ENCODE results near the gene OS9.
"Not testable (repeated sequence)": the region's sequence is repeated elsewhere in the genome, so short reads cannot be mapped to it uniquely, and the experiment has no call there.

OS9 gene

DNA sequence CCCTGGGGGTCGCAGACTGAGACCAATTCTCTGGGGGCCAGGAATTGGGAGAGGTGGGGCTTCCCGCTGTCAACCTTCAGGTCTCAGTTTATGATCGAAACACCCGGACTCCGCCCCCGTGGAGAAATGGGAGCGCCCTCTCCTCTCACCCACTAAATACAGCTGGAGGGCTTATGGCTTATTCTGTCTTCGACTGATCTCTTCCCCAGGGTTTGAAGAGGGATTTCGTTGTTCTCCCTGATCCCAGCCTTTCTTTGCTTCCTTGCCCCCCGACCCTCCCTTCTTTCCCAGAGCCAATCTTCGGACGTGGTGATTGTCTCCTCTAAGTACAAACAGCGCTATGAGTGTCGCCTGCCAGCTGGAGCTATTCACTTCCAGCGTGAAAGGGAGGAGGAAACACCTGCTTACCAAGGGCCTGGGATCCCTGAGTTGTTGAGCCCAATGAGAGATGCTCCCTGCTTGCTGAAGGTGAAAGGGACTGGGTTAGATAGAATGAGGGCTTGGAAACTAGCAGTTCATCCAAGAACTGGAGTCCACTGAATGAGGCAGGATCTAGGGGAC lies 607 bp downstream of the OS9 start:
- peak; percentile 21 for DNase-seq (ENCODE audit: low spot score)

DNA sequence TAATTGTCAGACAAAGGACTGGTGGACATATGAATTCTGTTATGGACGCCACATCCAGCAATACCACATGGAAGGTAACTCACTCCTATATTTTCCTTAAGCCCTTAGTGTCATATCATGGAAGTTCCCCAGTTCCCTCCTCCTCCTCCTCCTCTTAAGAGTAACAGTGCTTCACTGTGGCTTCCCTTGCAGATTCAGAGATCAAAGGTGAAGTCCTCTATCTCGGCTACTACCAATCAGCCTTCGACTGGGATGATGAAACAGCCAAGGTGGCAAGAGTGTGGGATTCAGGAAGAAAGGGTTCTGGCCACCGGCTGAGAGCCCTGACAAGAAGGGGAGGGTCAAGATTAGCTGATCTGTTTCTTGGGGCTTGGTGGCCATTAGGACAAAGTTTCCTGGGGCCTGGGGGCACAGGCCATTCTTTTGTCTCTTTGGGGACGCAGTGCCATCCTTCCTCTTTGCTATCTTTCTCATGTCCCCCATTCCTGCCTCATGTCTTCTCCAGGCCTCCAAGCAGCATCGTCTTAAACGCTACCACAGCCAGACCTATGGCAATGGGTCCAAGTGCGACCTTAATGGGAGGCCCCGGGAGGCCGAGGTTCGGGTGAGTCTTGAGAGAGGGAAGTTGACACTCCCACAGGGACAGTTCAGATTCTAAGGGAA lies 2.0 kb downstream of the OS9 start:
- DNase-seq (ENCODE audit: low spot score) = no peak

DNA sequence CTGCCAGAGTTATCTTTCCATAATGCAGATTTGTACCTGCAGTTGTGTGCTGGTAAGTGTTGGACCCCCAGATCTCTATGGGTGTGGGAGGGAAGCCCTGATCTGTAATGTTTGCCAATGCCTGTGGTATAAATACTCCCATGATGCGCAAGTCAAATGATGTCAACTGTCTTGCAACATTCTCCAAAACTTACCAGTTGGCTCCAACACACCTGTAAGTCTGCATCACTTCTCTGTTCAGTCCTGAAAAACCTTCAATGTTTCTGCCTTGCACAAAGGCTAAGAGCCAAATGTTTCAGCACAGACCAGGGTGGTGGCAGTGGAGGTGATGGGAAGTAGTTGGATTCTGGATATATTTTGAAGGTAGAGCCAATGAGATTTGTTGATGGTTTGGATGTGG lies 3.1 kb downstream of the OS9 start:
- DNase-seq (ENCODE audit: low spot score) = no peak

DNA sequence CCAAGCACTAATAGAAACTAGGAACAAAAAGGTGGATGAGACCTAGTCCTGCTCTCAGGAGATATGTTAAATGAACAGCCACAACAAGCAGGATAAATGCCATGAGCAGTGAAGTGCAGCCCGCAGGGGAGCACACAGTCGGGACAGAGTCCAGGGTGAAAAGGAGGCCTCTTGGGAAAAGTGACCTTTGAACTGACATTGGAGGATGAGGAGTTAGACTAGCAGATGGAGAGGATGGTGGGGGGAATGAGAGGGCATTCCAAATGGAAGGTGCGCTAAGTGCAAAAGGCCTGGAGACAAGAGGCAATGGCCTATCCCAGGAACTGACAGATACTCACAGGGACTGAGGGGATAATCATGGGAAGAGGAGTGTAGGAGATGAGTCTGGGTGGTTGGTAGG lies 4.5 kb downstream of the OS9 start:
- DNase-seq (ENCODE audit: low spot score) = no peak

DNA sequence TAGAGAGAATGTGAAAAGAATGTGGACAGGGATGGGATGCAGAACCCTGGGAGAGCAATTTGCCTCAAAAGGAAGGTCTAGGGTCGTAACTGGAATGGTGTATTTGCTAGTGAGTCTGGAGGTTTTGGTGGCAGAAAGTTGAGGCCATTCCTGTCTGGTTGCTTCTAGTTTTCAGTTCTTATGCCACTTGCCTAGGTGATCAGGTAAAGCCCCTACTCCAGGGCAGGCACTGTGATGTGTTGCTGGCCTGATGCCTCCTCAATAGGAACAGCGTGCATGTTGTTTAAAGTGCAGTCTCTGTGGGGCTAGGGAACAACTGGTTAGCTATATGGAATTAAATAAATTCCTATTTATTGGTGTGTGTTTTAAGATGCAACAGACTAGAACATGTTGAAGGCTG lies 6.4 kb downstream of the OS9 start:
- DNase-seq (ENCODE audit: low spot score) = no peak

DNA sequence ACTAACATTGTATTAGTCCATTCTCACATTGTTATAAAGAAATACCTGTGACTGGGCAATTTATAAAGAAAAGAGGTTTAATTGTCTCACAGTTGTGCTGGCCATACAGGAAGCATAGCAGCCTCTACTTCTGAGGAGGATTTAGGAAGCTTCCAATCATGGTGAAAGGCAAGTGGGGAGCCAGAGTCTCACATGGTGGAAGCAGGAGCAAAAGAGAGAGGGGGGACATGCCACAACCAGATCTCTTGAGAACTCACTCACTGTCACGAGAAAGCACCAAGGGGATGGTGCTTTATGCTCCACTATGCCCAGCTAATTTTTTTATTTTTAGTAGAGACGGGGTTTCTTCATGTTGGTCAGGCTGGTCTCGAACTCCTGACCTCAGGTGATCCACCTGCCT lies 13.3 kb downstream of the OS9 start:
- no peak for DNase-seq (ENCODE audit: low spot score)

DNA sequence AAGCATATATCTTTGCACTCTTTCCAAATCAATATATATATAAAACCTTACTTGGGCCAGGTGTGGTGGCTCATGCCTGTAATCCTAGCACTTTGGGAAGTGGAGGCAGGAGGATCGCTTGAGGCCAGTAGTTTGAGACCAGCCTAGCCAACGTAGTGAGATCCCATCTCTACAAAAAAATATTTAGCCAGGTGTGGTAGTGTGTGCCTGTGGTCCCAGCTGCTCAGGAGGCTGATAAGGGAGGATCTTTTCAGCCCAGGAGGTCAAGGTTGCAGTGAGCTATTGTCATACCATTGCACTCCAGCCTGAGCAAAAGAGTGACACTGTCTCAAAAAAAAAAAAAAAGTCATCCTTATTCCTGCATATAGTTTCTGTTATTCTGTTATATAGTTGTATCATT lies 14.4 kb downstream of the OS9 start:
- DNase-seq (ENCODE audit: low spot score) = no peak

DNA sequence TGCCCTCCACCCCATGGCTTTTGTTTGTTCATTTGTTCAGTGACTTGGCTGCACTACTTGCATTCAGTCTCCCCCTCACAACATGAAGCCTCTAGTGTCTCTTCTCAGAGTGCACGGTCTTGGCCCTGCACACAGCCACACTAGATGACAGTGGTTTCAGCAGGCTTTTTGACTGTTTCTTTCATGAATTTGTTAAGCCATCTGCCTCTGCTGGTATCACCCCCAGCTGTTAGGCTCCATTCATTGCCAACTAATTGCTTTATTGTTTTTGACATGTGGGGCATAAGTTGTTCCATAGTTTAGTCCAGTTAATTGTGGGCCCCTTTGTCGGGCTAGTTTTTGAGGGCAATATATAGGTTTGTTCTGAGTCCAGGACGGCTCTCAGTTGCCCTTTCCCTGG lies 18.8 kb downstream of the OS9 start:
- no peak for DNase-seq (ENCODE audit: low spot score)

DNA sequence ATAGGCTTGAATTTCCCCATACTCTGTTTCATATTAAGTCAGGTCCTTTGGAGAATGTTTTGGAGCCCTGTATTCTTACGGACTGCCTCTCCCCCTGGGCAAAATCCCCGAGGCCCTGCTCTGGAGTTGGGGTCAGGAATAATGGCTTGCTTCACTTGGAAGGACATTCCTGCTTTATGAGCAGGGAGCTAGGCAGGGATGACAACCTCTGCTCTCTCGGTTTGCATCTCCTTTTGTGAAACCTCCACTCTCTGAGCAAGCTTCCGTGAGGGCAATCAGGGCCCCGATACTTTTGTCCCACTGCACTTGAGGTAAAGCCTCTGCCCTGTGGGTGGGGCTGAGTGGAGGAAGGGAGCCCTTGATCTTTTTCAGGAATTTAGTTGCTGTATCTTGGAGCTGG lies 19.3 kb downstream of the OS9 start:
- DNase-seq (ENCODE audit: low spot score) = no peak

DNA sequence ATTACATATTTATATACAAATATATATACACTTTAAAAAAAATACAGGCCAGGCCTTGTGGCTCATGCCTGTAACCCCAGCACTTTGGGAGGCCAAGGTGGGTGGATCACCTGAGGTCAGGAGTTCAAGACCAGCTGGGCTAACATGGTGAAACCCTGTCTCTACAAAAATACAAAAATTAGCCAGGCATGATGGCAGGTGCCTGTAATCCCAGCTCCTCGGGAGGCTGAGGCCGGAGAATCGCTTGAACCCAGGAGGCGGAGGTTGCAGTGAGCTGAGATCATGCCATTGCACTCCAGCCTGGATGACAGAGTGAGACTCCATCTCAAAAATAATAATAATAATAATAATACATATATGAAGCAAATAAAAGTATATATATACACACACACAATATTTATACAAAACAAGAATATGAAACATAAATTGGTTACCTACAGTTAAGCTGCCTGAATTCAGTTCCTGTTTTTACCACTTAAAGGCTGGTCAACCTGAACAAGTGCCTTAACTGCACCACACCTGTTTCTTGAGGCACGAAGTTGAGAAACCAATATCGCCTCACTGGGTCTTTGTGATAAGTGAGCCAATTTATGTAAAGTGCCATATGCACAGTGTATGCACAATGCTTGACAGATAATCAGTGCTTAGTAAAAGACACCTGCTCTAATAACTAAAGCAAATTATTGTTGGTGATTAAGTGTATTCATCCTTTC lies 21.3 kb downstream of the OS9 start:
- not testable (repeated sequence) for DNase-seq (ENCODE audit: low spot score)

DNA sequence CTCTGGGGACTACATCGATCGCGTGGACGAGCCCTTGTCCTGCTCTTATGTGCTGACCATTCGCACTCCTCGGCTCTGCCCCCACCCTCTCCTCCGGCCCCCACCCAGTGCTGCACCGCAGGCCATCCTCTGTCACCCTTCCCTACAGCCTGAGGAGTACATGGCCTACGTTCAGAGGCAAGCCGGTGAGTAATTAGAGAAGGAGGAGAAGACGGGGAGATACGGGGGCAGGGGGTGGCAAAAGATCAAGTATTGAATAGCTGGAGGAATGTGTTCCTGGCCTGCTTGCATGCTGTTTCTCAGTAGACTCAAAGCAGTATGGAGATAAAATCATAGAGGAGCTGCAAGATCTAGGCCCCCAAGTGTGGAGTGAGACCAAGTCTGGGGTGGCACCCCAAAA lies 21.9 kb downstream of the OS9 start:
- DNase-seq (ENCODE audit: low spot score) = no peak

DNA sequence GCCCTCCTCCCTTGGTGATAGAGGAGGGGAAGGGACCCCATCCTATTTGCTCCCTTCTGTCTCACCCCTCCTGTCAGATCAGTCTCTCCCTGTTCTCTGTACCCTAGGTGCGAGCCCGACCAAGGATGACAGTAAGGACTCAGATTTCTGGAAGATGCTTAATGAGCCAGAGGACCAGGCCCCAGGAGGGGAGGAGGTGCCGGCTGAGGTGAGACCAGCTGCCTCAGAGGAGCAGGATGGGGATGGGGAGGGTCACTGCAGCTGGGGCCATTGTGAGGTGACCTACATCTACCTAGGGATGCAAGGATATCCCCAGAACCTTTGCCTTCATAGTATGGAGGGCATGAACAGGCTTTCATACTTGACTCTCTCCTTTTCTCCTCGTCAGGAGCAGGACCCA lies 22.4 kb downstream of the OS9 start:
- no peak for DNase-seq (ENCODE audit: low spot score)

DNA sequence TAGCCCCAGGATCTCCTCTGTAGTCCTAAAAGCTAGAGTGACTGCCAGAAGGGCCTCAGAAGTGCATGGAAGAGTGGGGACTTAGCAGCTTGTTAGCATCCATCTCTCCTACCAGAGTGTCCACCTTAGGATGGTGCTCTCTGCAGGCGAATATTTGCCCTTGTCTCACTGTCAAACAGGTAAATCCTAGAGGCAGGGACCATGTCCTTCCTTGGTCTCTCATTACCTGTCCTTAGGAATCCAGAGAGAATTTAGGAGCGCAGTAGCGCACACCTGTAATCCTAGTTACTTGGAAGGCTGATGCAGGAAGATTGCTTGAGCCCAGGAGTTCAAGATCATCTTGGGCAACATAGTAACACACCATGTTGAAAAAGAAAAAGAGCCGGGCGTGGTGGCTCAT lies 23.2 kb downstream of the OS9 start:
- DNase-seq (ENCODE audit: low spot score) = no peak

DNA sequence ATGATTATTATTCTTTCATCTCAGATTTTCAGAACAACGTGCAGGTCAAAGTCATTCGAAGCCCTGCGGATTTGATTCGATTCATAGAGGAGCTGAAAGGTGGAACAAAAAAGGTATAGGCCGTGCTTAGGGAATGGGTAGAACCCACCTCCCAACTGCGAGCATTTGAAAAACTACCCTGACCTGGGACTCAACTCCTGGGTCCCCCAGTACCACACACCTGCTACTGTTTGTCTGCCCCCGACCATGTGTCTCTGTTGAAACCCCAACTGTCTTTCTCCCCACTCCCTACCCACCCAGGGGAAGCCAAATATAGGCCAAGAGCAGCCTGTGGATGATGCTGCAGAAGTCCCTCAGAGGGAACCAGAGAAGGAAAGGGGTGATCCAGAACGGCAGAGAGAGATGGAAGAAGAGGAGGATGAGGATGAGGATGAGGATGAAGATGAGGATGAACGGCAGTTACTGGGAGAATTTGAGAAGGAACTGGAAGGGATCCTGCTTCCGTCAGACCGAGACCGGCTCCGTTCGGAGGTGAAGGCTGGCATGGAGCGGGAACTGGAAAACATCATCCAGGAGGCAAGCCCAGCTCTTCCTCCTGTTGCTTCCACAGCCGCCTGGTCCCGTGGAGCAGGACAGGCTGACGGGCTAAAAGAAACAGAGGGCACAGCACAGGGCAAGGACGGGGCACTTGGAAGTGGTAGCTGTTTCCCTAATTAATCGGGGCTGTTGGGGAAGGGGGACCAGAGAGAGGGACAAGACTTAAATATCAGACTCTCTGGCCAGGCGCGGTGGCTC lies 24.1 kb downstream of the OS9 start:
- DNase-seq (ENCODE audit: low spot score) = no peak

DNA sequence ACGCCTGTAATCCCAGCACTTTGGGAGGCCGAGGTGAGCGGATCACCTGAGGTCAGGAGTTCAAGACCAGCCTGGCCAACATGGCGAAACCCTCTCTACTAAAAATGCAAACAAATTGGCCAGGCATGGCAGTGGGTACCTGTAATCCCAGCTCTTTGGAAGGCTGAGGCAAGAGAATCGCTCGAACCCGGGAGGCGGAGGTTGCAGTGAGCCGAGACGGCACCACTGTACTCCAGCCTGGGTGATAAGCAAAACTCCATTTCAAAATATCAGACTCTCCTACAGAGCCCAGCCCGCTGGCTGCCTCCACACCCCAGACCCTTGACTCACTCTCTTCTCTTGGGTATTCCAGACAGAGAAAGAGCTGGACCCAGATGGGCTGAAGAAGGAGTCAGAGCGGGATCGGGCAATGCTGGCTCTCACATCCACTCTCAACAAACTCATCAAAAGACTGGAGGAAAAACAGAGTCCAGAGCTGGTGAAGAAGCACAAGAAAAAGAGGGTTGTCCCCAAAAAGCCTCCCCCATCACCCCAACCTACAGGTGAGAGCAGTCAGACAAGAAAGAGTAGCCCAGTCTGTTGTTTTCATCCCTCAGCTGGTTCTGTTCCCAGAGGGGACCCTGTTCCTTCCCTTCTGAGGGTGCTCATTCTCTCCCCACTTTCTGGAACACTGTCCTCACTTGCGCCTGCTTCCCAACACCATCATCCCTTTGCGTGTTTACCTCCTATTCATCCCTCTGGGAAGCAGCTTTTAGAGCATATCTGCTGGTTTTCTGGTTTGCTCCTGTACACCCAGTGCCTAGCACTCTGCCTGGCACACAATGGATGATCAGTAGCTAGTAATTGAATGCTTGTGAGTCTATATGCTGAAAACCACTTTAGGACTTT lies 25.0 kb downstream of the OS9 start:
- DNase-seq (ENCODE audit: low spot score) = no peak

DNA sequence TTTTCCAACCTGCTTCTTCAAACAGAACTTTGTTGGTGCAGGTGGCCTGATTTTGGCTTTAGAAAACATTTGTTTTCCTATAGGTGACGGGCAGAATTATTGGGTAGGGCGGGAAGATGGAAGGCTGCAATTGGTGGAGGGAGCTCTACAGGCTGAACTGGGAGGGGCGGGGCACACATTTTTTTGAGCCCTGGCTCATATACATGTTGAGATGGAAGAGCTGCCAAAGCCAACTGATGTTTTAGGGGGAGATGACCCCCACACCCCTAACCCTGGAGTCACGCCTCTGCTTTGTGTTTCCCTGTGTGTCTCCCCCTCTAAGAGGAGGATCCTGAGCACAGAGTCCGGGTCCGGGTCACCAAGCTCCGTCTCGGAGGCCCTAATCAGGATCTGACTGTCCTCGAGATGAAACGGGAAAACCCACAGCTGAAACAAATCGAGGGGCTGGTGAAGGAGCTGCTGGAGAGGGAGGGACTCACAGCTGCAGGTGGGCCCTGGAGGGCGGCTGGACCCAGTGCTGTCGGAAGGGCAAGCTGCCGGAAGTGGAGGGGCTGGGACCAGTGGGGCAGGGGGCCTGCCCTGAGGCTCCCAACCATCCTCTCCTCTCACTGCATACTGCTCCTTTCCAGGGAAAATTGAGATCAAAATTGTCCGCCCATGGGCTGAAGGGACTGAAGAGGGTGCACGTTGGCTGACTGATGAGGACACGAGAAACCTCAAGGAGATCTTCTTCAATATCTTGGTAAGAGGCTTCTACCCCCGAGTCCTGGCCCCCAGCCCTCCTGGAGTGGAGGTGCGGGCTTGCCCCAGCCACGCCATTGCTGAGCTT lies 26.1 kb downstream of the OS9 start:
- no peak for DNase-seq (ENCODE audit: low spot score)

DNA sequence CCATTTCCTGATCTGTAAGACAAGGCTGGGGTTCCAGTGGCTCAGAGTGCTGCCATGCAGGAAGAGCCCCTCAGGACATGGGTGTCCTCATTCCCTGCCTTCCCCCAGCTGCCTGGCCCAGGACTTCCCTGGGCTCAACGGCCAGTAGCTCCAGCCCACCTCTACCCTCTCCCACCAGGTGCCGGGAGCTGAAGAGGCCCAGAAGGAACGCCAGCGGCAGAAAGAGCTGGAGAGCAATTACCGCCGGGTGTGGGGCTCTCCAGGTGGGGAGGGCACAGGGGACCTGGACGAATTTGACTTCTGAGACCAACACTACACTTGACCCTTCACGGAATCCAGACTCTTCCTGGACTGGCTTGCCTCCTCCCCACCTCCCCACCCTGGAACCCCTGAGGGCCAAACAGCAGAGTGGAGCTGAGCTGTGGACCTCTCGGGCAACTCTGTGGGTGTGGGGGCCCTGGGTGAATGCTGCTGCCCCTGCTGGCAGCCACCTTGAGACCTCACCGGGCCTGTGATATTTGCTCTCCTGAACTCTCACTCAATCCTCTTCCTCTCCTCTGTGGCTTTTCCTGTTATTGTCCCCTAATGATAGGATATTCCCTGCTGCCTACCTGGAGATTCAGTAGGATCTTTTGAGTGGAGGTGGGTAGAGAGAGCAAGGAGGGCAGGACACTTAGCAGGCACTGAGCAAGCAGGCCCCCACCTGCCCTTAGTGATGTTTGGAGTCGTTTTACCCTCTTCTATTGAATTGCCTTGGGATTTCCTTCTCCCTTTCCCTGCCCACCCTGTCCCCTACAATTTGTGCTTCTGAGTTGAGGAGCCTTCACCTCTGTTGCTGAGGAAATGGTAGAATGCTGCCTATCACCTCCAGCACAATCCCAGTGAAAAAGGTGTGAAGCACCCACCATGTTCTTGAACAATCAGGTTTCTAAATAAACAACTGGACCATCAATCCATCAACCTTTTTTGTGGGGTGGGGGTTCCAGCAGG lies 27.0 kb downstream of the OS9 start:
- DNase-seq (ENCODE audit: low spot score) = no peak

DNA sequence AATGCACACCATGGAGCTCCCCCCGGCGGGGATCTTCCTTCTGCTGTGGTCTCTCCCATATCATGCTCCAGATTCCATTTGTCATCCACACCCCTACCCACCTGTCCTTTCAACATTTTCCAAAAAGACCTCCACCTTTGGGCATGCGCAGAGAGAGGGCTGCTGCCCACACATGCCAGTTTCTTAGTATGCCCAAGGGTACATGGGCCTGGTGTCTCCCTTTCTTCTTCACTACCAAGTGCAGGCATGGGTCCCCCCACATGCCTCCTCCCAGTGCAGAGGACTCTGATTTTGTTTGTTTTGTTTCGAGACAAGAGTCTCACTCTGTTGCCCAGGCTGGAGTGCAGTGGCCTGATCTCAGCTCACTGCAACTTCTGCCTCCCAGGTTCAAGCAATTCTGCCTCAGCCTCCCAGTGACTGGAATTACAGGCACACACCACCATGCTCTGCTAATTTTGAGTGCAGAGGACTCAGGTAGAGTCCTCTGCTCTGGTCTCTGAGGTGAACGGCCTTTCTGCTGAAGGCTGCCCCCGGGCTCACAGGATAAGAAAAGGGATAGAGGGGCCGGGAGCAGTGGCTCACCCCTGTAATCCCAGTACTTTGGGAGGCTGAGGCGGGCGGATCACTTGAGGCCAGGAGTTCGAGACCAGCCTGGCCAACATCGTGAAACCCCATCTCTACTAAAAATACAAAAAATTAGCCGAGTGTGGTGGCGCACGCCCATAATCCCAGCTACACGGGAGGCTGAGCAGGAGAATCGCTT lies 28.1 kb downstream of the OS9 start:
- DNase-seq (ENCODE audit: low spot score) = not testable (repeated sequence)
